Breast epithelium (tissue), 4 donors: ENCODE measurements around the gene SLIT1. TPM values are rescaled to one million over a fixed set of nuclear protein-coding genes. Genes with fewer than 3 reads are reported as not detected.

Source experiments
- DNase-seq, 2 donors: peaks; one replicate each; pipeline ENCODE4 v3.0.0-alpha.2; 2019; ENCODE audit warnings: low spot score in 2 of 2
- H3K27ac ChIP-seq, 2 donors: fragments of 200-600 bp; sonication (generic) in 1 of 2; one replicate each; pipeline ENCODE4 v1.5.1; 2016 to 2019; ENCODE audit warnings: mild to moderate bottlenecking in 1 of 2
- H3K27me3 ChIP-seq, 2 donors: fragments of 200-600 bp; sonication (generic) in 1 of 2; one replicate each; pipeline versions ENCODE4 v1.5.1 to v1.6.0; 2017 to 2019; ENCODE audit warnings: control low read depth in 1 of 2, mild to moderate bottlenecking in 1 of 2
- H3K36me3 ChIP-seq: fragments of 200-600 bp; one replicate; pipeline ENCODE4 v1.5.1; 2019
- H3K4me1 ChIP-seq, 2 donors: fragments of 200-600 bp; sonication (generic); one replicate each; pipeline ENCODE4 v1.5.1; 2016 to 2019; ENCODE audit warnings: control low read depth in 1 of 2
- H3K4me3 ChIP-seq, 3 donors: fragments of 200-600 bp; sonication (generic); 1 replicate in 2 of 3; 2 replicates in 1 of 3; pipeline ENCODE4 v1.5.1; 2016 to 2019; ENCODE audit warnings: mild to moderate bottlenecking in 3 of 3, moderate library complexity in 2 of 3
- H3K9me3 ChIP-seq, 2 donors: fragments of 200-600 bp; sonication (generic) in 1 of 2; one replicate each; pipeline ENCODE4 v1.5.1; 2016 to 2019; ENCODE audit warnings: control low read depth in 1 of 2
- CTCF ChIP-seq, 3 donors: fragments of 450-650 bp; IDR thresholded peaks; one replicate each; pipeline ENCODE4 v1.5.1; 2016 to 2017; ENCODE audit warnings: antibody characterized with exemption in 3 of 3, mild to moderate bottlenecking in 3 of 3, moderate library complexity in 3 of 3
- POLR2A ChIP-seq: fragments of 450-650 bp; IDR thresholded peaks from one replicate; pipeline ENCODE4 v1.6.1; 2016; ENCODE audit warnings: antibody characterized with exemption, mild to moderate bottlenecking, moderate library complexity
- POLR2AphosphoS5 ChIP-seq, 3 donors: sonication (generic); formaldehyde crosslinking; IDR thresholded peaks; one replicate each; pipeline ENCODE4 v1.6.1; 2017; ENCODE audit warnings: antibody characterized with exemption in 3 of 3
- intact Hi-C: fragments of 100-400 bp; cut with DNase I; formaldehyde crosslinking; loops from one replicate; pipeline ENCODE4 v1.15.1; 2023; ENCODE audit warnings: low total_unique reads
- total RNA-seq, 3 donors: library from RNA; depleted of rRNA; stranded (reverse); fragments of >200 nt; gene quantifications; one replicate each; pipeline ENCODE4 v1.1.0, GENCODE V29; 2016

Gene SLIT1
- total RNA-seq, 3 donors from 2014 or later = under 0.01 to 0.44 (median 0.16) TPM

GRCh38 chr10:97151307-97151914 lies 34.3 kb downstream of the SLIT1 start:
- H3K4me3 ChIP-seq = no peak overlapping the region
- H3K4me1 ChIP-seq = no peaks in the 10 kb centered on the region
- no peak overlapping the region for H3K27ac ChIP-seq
- DNase-seq = no peak
- no peaks in the 10 kb centered on the region for H3K36me3 ChIP-seq
- intact Hi-C loops = no loop called here
- H3K9me3 ChIP-seq = no peaks in the 10 kb centered on the region
- H3K27me3 ChIP-seq = no peaks in the 10 kb centered on the region
- TF ChIP-seq CTCF (IDR thresholded peaks at IDR 0.05) = no peak
- TF ChIP-seq POLR2AphosphoS5 (IDR thresholded peaks at IDR 0.05) = no peak
- no peak for TF ChIP-seq POLR2A

GRCh38 chr10:97150616-97151015 lies 35.1 kb downstream of the SLIT1 start:
- no peak overlapping the region for H3K27ac ChIP-seq
- H3K9me3 ChIP-seq = no peaks in the 10 kb centered on the region
- no peaks in the 10 kb centered on the region for H3K4me1 ChIP-seq
- no peaks in the 10 kb centered on the region for H3K36me3 ChIP-seq
- intact Hi-C loops = no loop called here
- DNase-seq = no peak
- no peak overlapping the region for H3K4me3 ChIP-seq
- no peaks in the 10 kb centered on the region for H3K27me3 ChIP-seq
- TF ChIP-seq POLR2A = no peak
- no peak for TF ChIP-seq POLR2AphosphoS5 (IDR thresholded peaks at IDR 0.05)
- TF ChIP-seq CTCF (IDR thresholded peaks at IDR 0.05) = no peak

- H3K27me3 ChIP-seq = no peaks in the 10 kb centered on the region
- intact Hi-C loops = no loop called here
- no peaks in the 10 kb centered on the region for H3K9me3 ChIP-seq
- H3K4me3 ChIP-seq = no peak overlapping the region
- TF ChIP-seq CTCF (IDR thresholded peaks at IDR 0.05) (no peak), POLR2AphosphoS5 (IDR thresholded peaks at IDR 0.05) (no peak), POLR2A (no peak)
- H3K36me3 ChIP-seq = no peaks in the 10 kb centered on the region
- no peak for DNase-seq
- H3K27ac ChIP-seq = no peak overlapping the region
- H3K4me1 ChIP-seq = no peaks in the 10 kb centered on the region
These were observed 35.7 kb downstream of the SLIT1 start for GRCh38 chr10:97150013-97150595.

GRCh38 chr10:97149079-97149531 lies 36.7 kb downstream of the SLIT1 start:
- no peaks in the 10 kb centered on the region for H3K9me3 ChIP-seq
- no peaks in the 10 kb centered on the region for H3K4me1 ChIP-seq
- TF ChIP-seq CTCF (IDR thresholded peaks at IDR 0.05) (no peak), POLR2AphosphoS5 (IDR thresholded peaks at IDR 0.05) (no peak), POLR2A (no peak)
- DNase-seq = no peak
- intact Hi-C loops = no loop called here
- no peak overlapping the region for H3K27ac ChIP-seq
- no peaks in the 10 kb centered on the region for H3K36me3 ChIP-seq
- no peak overlapping the region for H3K4me3 ChIP-seq
- H3K27me3 ChIP-seq = no peaks in the 10 kb centered on the region

GRCh38 chr10:97144297-97144696 lies 41.5 kb downstream of the SLIT1 start:
- no peak for DNase-seq
- H3K4me1 ChIP-seq = no peaks in the 10 kb centered on the region
- H3K36me3 ChIP-seq = no peaks in the 10 kb centered on the region
- no peak for TF ChIP-seq CTCF (IDR thresholded peaks at IDR 0.05)
- no peak for TF ChIP-seq POLR2A
- TF ChIP-seq POLR2AphosphoS5 (IDR thresholded peaks at IDR 0.05) = no peak
- H3K4me3 ChIP-seq = no peak overlapping the region
- H3K9me3 ChIP-seq = no peaks in the 10 kb centered on the region
- H3K27ac ChIP-seq = no peak overlapping the region
- intact Hi-C loops = no loop called here
- no peaks in the 10 kb centered on the region for H3K27me3 ChIP-seq
